Left lung (tissue), 10 donors: ENCODE results near the gene PRKG1. TPM values are rescaled to one million over a fixed set of nuclear protein-coding genes. Genes with fewer than 3 reads are reported as not detected.

ENCODE experiments used
- ATAC-seq: fragments of 200-7000 bp; cut with Tn5 transposase; one replicate; pipeline ENCODE4 v1.9.1; 2020; ENCODE audit warnings: moderate library complexity
- DNase-seq, 4 donors: peaks; one replicate each; pipeline ENCODE4 v3.0.0-alpha.2; 2013 to 2020
- H3K27ac ChIP-seq, 2 donors: fragments of 200-600 bp; sonication (generic) in 1 of 2; one replicate each; pipeline versions ENCODE4 v1.5.0 to v1.8.0; 2020 to 2021
- H3K27me3 ChIP-seq, 2 donors: fragments of 200-600 bp; sonication (generic) in 1 of 2; one replicate each; pipeline versions ENCODE4 v1.5.0 to v1.8.0; 2020 to 2021
- H3K36me3 ChIP-seq, 2 donors: fragments of 200-600 bp; sonication (generic) in 1 of 2; one replicate each; pipeline versions ENCODE4 v1.5.0 to v1.8.0; 2020 to 2021
- H3K4me1 ChIP-seq, 2 donors: fragments of 200-600 bp; one replicate each; pipeline ENCODE4 v1.8.0; 2021
- H3K4me3 ChIP-seq, 2 donors: fragments of 200-600 bp; sonication (generic) in 1 of 2; one replicate each; pipeline versions ENCODE4 v1.5.0 to v1.8.0; 2020 to 2021; ENCODE audit warnings: mild to moderate bottlenecking in 1 of 2
- H3K9me3 ChIP-seq, 2 donors: fragments of 200-600 bp; sonication (generic) in 1 of 2; one replicate each; pipeline versions ENCODE4 v1.5.0 to v1.8.0; 2020 to 2021
- CTCF ChIP-seq, 2 donors: fragments of 200-600 bp; sonication (generic) in 1 of 2; IDR thresholded peaks; one replicate each; pipeline versions ENCODE4 v1.5.0 to v1.8.0; 2021; ENCODE audit warnings: antibody characterized with exemption in 2 of 2
- intact Hi-C, 2 donors: fragments of 100-400 bp; cut with DNase I; formaldehyde crosslinking; loops; one replicate each; pipeline versions ENCODE4 v1.11.2 to v1.14.2; 2022
- polyA plus RNA-seq, 6 donors: library from polyadenylated mRNA; unstranded; fragments of 120-200 nt; gene quantifications; one replicate each; pipeline ENCODE4 v1.2.1, GENCODE V29; 2013; ENCODE audit not compliant: insufficient read length in 6 of 6
- total RNA-seq, 2 donors: library from RNA; stranded (reverse); fragmentation: NEBNext Ultra II Directional; extraction: Animal tissue kit (Norgen Biotek cat#: 25700); gene quantifications; one replicate each; pipeline ENCODE4 v1.2.1, GENCODE V29; 2021
- donor health status: DM: no; HTN: yes; CAD: no.
- donor health status: DM: no; HTN: no; CAD: no.

Gene PRKG1
- total and polyA plus RNA-seq, 8 donors = 15.6 to 29.0 (median 17.8) TPM

- intact Hi-C loops = no loop called here
- ATAC-seq (peak; percentile 42), DNase-seq (no peak)
- H3K27ac ChIP-seq = no peak overlapping the region
- H3K27me3 ChIP-seq = no peaks in the 10 kb centered on the region
- H3K4me3 ChIP-seq = no peak overlapping the region
- H3K36me3 ChIP-seq = no peaks in the 10 kb centered on the region
- H3K4me1 ChIP-seq = peaks cover 0 to 5% of the 10 kb centered on the region in 2 donors
- no peak for TF ChIP-seq CTCF (IDR thresholded peaks at IDR 0.05)
- no peaks in the 10 kb centered on the region for H3K9me3 ChIP-seq
Measured at GRCh38 chr10:51935341-51935740, 861.1 kb downstream of the PRKG1 start.

GRCh38 chr10:51937308-51938140 lies 863.2 kb downstream of the PRKG1 start:
- Histone ChIP-seq H3K4me1 (peaks cover 0 to 5% of the 10 kb centered on the region in 2 donors), H3K9me3 (peaks cover 0 to 2% of the 10 kb centered on the region in 2 donors), H3K27ac (peak overlapping the region; percentile 20 to 65), H3K27me3 (no peaks in the 10 kb centered on the region), H3K36me3 (no peaks in the 10 kb centered on the region), H3K4me3 (no peak overlapping the region)
- peak; percentile 72 for ATAC-seq
- DNase-seq = peak in 1 of 4 donors; percentile 23
- TF ChIP-seq CTCF (IDR thresholded peaks at IDR 0.05) = no peak
- intact Hi-C loops = no loop called here

- Histone ChIP-seq H3K4me3 (no peak overlapping the region), H3K4me1 (no peaks in the 10 kb centered on the region), H3K36me3 (no peaks in the 10 kb centered on the region), H3K27ac (no peak overlapping the region), H3K9me3 (no peaks in the 10 kb centered on the region), H3K27me3 (no peaks in the 10 kb centered on the region)
- ATAC-seq (no peak), DNase-seq (peak in 1 of 4 donors; percentile 46)
- intact Hi-C loops = no loop called here
- TF ChIP-seq CTCF (IDR thresholded peaks at IDR 0.05) = no peak
Measured at GRCh38 chr10:51950371-51950995, 876.2 kb downstream of the PRKG1 start.

GRCh38 chr10:51950996-51951555 lies 876.8 kb downstream of the PRKG1 start:
- no peaks in the 10 kb centered on the region for H3K36me3 ChIP-seq
- intact Hi-C loops = no loop called here
- no peaks in the 10 kb centered on the region for H3K9me3 ChIP-seq
- TF ChIP-seq CTCF (IDR thresholded peaks at IDR 0.05) = no peak
- H3K27ac ChIP-seq = no peak overlapping the region
- H3K27me3 ChIP-seq = no peaks in the 10 kb centered on the region
- no peak overlapping the region for H3K4me3 ChIP-seq
- ATAC-seq (no peak), DNase-seq (no peak)
- no peaks in the 10 kb centered on the region for H3K4me1 ChIP-seq

GRCh38 chr10:51951601-51952000 lies 877.3 kb downstream of the PRKG1 start:
- ATAC-seq (no peak), DNase-seq (no peak)
- H3K27ac ChIP-seq = peak overlapping the region in 1 of 2 donors; percentile 10
- H3K36me3 ChIP-seq = no peaks in the 10 kb centered on the region
- no peaks in the 10 kb centered on the region for H3K9me3 ChIP-seq
- no peaks in the 10 kb centered on the region for H3K27me3 ChIP-seq
- no peaks in the 10 kb centered on the region for H3K4me1 ChIP-seq
- intact Hi-C loops = no loop called here
- TF ChIP-seq CTCF (IDR thresholded peaks at IDR 0.05) = no peak
- no peak overlapping the region for H3K4me3 ChIP-seq
